Stimulated activated CD8-positive, alpha-beta memory T cell treated with anti-CD3 and anti-CD28 coated beads, Interleukin-7, amount 100 ng/mL, for 1 hour (primary cell): ENCODE measurements around the gene PLEKHF1.
A peak's percentile ranks its signal among the peaks of the same experiment; 100 is the strongest.
"Not testable (repeated sequence)": the region's sequence is repeated elsewhere in the genome, so short reads cannot be mapped to it uniquely, and the experiment has no call there.

ENCODE experiments used
- DNase-seq, 2 donors: peaks; one replicate each; pipeline ENCODE4 v3.0.0-alpha.2; 2020; ENCODE audit warnings: low read depth in 2 of 2

The PLEKHF1 gene

DNA sequence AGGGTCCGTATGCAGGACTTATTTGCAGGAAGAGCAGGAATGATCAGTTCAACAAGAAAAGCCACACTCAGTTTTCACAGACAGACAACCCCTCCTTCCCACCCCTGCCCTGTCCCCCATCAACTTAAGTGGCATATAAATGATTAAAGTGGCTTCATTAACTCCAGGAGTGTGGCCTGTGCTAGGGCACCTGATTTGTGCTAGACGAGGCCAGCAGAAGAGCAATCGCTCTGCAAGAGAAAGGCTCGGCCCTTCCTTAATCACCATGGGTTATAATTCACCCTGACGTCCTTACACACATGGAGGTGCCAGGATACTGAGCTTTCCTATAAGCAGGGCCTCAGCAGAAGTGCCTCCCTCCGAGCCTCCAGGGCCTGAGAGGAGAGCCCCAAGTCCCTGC, 35.2 kb downstream of the PLEKHF1 start:
- DNase-seq, result no peak

DNA sequence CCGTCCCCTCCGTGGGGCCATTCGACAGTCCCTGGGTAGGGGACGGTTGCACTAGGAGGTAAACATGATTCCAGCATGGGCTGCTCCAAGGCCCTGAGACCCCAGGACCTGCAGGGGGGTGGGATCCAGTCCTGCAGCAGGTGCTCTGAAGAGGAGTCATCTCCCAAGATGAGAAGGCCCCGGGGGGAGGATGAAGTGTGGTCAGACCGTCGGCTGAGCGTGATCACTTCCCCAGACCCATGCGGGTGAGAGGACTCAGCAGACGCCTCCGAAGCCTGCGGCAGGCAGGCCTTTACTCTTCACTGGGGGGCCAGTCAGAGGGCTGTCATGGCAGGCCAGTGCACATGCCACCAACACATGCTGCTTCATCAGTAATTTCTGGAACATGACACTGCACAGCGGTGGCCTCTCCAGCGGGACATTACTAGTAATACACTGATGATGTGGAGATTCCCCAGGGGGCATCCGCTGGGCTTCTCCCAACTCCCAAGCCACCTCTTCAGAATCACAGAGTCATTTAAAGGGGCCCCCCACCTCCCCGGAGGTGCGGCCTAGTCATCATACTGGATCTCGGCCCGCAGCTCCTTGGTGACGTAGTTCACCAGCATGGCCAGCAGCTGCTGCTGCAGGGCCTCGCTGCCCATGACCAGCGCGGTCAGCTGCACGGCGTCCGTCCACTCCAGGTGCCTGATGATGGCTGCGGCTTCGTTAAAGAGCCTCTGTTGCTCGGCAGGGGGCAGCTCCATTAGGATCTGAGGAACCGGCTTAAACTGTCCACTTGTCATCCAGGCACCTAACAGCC, 37.1 kb downstream of the PLEKHF1 start:
- no peak for DNase-seq

DNA sequence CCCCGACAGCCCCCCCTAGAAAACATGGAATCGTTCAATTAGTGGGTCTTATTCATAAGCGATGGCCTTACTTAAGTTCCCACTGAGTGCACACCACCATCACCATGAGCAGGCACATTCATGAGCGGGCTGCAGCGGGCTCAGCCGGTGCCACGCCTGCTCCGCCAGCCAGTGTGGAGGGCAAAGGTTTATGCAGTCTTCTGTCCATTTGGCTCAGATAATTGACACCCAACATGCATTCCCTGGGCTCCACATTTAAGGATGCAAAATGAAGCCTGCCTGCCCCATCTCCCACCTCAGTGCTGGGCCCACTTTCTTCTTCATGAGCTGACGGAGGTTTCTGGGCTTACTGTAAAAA, 37.7 kb downstream of the PLEKHF1 start:
- DNase-seq, result no peak

DNA sequence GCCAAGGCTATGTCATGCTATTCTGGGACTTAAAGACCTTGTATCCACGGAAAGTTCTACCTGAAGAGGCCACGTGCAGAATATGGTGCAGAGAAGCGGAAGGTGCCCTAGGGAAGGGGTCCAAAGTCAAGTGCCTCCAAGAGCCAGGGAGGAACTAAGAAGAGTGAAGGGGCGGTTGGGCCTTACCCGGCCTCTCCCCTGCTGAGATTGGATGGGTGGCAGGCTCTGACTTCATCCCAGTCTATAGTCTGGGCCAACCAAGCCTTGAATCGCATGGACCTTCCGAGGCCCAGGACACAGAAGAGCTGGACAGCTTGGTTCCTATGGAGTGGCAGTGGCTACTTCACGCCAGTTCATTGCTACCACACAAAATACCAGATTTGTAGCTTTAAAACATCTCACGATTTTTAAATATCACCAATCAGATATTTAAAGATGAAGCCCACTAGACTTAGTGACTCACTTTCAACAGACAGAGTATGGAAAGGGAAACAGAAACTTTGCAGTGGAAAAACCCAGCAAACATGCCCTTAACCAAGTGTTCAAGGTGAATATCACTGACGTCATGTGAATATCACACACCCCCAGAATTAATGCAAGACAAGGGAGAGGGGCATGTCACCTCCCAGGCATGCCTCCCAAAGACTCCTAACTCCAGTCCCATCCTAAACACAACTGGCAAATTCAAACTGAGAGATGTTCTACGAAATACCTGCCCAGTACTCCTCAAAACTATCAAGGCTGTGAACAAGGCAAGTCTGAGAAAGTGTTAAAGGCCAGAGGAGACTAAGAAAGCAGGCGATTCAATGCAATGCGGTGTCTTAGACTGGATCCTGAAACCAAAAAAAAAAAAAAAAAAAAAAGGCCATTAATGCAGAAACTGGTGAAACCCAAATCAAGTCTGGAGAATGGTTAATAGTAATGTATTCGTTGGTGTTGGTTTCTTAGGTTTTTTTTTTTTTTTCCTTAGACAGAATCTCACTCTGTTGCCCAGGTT, 39.6 kb downstream of the PLEKHF1 start:
- no peak for DNase-seq

DNA sequence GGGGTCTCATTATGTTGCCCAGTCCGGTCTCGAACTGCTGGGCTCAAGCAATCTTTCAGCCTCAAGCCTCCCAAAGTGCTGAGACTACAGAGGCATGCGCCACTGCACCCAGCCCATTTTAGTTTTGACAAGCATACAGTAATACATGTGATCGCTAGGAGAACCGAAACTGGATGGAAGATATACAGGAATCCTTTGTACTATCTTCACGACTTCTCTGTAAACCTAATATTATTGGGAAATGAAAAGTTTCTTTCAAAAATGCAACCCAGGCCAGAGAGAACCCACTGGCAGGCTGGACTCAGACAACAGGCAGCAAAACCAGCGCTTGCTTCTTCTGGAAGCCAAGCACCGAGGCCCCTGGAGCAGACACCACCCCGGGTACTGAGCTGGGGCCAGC, 40.4 kb downstream of the PLEKHF1 start:
- DNase-seq, result no peak

DNA sequence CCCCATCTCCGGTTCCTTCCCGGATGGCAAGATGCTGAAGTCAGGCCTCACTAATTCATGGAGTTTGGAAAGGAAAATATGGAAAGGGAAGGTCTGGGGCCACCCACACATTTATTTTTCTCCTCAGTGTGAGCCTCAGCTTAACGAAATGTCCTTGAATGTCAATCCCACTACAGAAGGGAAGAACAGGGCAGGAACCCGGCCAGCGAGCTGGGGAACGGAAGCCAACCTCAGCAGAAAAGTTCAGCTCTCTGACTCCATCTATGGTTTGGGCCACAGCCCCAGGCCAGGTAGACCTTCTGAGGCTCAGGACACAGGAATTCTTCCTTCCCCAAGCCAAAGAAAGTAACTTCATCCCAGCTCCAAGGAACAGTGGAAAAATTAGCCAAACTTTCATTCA, 41.4 kb downstream of the PLEKHF1 start:
- no peak for DNase-seq

DNA sequence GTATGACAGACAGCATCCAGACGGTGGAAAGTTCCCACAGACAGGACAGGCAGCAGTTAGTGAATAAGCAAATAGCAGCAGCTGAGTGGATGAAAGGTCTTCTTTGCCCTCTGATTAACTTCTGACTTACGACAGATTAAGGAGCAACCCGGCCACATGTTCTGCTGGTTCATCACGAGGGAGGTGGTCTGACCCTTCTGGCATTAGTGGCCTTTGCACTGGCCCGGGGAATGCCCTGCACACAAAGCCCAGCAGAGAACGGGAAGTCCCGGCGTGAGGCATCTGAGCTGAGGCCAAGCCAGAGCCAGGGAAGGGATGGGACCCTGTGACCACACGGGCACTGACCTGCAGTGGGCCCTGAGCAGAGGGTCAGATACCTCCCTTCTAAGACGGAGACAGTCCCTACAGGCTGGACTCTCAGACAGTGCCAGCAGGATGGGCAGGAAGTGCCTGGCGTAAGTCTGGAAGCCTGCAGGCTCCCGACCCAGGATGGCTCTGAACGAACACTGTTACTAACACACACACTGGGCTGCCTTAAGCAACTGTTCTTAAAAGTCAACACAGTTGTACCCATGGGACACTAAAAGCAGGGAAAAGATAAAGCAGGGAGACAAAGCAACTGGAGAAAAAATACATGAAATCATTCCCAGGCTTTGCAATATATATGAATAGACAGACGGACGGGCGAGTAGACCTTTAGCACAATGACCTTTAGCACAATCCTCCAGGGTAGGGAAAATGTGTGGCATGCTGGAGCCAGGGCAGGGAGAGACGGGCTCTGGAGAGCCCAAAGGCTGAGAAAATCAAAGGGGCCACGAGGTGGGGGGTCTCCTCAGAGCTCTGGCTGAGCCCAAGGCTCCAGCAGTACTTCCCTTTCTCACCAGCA, 43.5 kb downstream of the PLEKHF1 start:
- DNase-seq, result no peak

DNA sequence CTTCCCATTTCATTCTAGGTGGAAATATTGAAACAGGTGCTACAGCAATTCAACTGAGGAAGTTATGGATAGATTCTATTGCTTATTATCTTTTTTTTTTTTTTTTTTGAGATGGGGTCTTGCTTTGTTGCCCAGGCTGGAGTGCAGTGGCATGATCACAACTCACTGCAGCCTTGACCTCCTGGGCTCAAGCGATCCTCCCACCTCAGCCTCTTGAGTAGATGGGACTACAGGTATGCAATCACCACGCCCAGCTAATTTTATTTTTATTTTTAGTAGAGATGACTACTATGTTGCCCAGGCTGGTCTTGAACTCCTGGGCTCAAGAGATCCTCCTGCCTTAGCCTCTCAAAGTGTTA, 44.2 kb downstream of the PLEKHF1 start:
- not testable (repeated sequence) for DNase-seq

DNA sequence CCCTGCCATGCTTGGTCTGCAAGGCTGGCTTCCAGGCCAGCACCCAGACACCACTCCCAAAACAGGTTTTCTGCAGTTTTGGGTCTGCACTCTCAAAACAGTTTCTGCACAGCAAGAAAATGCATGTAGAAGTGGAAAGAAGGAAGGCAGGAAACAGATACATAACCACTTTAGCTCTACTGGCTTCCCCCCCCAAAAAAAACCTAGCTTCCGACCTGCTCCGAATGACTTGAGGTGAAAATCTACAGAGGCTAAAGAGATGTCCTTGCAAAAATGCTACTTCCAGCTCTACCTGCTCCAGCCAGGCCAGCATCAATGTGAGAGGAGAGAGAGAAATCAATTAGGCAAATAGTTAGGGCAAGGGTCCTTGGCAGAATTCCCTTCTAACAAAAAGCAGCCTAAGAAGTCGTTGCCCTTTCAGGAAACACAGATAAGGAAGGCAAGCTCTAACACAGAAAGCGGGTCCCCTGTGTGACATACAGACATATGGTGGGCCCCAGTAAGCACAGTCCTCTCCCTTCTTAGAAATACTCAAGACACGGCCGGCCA, 46.4 kb downstream of the PLEKHF1 start:
- no peak for DNase-seq

DNA sequence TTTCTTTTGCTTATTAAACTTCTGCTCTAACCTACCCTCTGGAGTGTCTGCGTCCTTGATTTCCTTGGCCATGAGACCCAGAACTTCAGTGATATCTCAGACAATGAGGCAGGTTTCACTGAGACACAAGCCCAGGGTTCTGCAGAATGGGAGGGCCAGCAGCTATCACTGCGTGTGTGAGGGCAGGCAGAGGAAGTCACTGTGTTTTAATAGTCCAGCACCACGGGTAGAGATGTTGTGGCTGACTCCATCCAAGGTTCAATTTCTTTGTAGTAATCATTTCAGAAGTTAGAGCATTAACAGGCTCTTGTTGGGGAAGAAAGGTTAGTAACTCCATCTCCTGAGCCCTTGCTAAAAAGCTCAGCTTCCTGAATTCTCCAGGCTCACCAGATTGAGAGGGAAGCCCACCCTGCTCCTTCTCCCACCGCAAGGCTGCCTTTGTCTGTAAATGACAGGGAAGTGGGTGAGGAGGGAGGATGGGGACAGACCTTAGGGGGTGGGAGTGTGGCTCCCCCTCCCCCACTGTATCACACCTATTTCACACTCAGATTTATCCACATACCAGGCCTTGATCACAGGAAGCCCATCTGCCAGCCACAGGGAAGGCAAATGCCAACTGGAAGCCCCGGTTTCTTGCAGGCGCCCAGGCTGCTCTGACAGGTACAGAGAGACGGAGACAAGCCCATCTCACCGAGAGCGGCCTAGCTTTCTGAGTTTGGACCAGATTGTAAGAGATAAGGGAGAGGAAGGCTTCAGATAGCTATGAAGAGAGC, 47.7 kb downstream of the PLEKHF1 start:
- no peak for DNase-seq

DNA sequence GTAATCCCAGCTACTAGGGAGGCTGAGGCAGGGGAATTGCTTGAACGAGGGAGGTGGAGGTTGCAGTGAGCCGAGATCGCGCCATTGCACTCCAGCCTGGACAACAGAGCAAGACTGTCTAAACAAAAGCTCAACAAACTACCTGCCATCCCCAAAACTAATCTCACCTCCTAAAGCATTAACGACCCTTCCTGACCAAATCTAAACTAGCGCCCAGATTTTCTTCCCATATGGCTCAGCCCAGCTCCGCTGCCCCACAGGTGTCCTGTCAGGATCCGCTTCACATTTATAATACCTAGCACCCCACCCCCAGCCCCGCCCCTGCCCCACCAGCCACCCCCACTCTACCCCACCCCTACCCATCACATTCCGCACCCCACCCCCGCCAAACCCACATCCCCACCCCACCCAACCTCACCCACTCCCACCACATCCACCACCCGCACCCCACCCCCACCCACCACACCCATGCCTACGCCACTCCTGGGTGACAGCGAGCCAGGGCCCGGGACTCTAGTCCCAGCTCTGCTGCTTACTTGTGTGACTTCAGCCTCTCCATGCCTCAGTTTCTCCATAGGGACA, 49.2 kb downstream of the PLEKHF1 start:
- no peak for DNase-seq

DNA sequence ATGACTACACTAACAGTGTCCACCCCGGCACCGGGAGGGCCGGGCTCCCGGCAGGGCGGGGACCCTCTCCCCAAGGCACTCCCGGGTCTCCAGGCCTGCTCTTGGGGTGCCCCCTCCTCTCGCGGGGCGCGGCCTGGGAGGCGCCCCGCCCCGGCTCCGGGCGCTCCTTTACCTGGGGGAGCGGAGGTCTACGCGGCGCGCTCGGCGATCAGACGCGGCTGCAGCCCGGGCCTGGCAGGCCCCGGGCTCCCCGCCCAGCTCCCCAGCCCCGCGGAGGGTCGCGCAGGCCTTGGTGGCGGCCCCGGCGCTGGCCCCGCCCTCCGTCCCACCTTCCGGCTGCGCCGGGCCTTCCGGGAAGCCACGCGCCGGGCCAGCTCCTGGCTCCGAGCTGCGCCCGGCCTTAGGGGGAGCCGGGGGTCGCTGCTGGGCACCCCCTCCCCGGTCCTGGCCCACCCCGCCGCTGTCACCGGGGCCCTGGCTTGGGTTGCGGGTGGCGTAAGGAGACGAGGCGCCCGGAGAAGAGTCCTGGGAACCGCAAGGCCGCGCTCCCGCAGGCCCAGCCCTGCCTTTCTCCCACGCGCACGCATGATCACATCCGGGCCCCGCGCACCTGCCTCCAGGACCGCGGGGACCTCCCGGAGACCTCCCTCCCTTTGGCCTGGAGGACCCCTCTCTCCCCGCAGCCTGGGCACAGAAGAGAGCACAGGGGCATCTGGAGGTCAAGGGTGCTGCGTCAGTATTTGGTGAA, 49.9 kb downstream of the PLEKHF1 start, which contains the start of gene C19orf12:
TSS of gene C19orf12 (minus strand) at position 309 of the 748 bp plus-strand sequence. CDS start 6,848 bp downstream, outside the sequence.
- DNase-seq, result peak in 1 of 2 donors; percentile 37

DNA sequence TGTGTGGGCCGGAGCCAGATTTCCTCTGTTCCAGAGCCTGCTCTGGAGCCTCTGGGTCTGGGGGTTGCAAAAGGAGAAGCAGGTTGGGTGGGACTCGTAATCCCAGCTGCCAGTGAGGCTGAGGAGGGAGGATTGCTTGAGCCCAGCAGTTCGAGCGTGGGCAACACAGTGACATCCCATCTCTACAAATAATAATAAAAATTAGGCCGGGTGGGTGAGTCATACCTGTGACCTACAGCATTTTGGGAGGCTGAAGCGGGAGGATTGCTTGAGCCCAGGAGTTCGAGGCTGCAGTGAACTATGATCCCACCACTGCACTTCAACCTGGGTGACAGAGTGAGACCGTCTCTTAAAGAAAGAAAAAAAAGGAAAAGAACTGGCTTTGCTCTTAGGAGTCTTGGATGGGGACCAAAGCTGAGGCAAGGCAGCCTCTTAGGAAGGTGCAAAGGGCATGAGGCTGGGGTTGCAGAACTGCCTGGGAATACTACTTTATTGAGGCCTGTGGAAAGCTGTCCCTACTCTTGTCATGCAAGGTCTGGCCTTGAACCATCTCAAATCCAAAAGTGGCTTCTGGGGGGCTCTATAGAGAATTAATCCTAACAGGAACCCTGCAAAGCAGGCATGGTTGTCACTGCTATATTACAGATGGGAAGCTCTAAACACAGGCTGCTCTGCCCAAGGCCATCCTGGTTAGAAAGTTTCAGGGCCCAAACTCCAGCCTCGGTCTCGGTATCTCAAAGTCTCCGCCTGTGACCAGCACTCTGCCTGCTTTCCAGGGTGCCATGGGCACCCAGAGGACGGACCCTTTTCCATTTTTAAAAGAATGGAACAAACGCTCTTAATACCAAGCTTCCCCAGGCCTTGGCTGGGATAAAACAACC, 50.7 kb downstream of the PLEKHF1 start:
- DNase-seq, result no peak

DNA sequence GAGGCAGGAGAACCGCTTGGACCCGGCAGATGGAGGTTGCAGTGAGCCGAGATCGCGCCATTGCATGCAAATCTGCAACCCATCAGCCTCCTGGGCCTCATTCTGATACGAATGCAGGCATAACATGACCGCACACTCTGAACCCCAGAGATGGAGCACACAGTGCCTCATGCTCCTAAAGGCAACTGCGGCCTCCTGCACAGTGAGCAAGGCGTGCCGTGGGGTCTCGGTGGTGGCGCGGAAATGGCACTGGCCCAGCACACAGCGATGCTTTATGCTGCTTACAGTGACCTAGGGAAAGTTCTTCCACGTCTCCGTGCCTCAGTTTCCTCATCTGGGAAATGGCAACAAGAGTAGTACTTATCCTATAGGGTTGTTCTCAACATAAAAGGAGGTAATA, 51.8 kb downstream of the PLEKHF1 start:
- no peak for DNase-seq

DNA sequence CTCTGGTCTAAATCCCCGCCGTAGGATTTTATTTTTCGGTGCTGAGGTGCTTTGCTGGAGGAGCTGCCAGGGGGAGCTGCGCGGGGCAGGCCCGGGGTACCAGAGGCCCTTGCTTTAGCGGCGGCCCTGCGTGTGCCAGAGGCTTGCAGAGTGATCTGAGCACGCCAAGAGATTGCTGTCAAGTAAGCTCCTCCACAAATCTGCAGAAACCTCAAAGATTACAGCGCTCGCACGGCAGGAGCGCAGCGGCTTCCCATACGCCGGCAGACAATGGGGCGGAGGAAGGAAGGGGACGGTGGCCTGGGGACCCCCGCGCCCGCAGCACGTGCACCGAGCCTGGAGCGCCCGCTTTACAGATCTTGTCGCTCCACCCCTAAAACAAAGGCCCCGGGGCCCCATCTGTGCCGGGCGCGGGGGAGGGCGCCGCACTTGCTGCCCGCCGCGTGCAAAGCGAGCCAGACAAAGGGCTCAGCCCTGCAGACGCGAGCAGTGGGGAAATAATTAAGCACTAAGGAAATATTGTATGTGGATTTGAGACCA, 58.9 kb downstream of the PLEKHF1 start:
- DNase-seq, result no peak

DNA sequence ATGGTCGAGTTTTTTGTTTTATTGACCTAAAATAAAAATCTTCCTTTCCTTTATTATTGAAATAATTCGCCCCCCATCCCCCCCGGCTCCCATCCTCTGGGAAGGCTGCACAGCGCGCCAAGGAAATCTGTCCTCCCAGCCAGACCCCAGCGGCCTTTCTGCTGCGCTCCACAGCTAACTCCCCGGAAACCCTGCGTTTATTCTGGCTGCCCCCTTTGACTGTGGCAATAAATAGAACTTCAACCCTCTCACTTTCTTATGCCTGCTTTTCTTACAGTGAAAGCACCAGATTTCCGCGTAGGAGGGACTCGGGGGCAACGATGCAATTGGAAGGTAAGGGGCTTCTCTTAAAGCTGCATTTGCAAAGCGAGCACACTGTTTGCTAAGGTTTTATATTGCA, 59.5 kb downstream of the PLEKHF1 start:
- DNase-seq, result no peak
